HFFc6 (cell line): ENCODE measurements around the gene TNFRSF19. TPM values are rescaled to one million over a fixed set of nuclear protein-coding genes. Genes with fewer than 3 reads are reported as not detected.

Experiments used
- DNase-seq: peaks from one replicate; pipeline ENCODE4 v3.0.0-alpha.2; 2018
- H3K27ac Mint-ChIP-seq: 2 replicates; pipeline ENCODE4 v1.8.0; 2020; ENCODE audit warnings: mild to moderate bottlenecking, mixed read lengths
- H3K27me3 Mint-ChIP-seq: 2 replicates; pipeline ENCODE4 v1.8.0; 2021; ENCODE audit warnings: mild to moderate bottlenecking, moderate library complexity, mixed read lengths; ENCODE audit not compliant: insufficient read depth
- H3K36me3 Mint-ChIP-seq: 2 replicates; pipeline ENCODE4 v1.8.0; 2021; ENCODE audit warnings: low read depth, mixed read lengths
- H3K4me1 Mint-ChIP-seq: 2 replicates; pipeline ENCODE4 v1.8.0; 2020; ENCODE audit warnings: low read depth, mixed read lengths
- H3K4me3 Mint-ChIP-seq: 2 replicates; pipeline ENCODE4 v1.8.0; 2020; ENCODE audit warnings: mild to moderate bottlenecking, moderate library complexity, mixed read lengths
- H3K9me3 Mint-ChIP-seq: 2 replicates; pipeline ENCODE4 v1.8.0; 2020; ENCODE audit warnings: mild to moderate bottlenecking, mixed read lengths
- CTCF ChIP-seq: fragments of 200-600 bp; sonication (generic); IDR thresholded peaks from 2 replicates; pipeline ENCODE4 v1.5.0; 2021; ENCODE audit warnings: antibody characterized with exemption, mild to moderate bottlenecking
- total RNA-seq, 6 experiments: library from RNA; stranded (reverse); fragmentation: NEBNext Ultra II Directional; extraction: Animal tissue kit (Norgen Biotek cat#: 25700); gene quantifications; 2 replicates in 1 of 6; 3 replicates in 5 of 6; pipeline ENCODE4 v1.2.3, GENCODE V29; 2021

Gene TNFRSF19
- total RNA-seq, 6 experiments from 2014 or later = 5.9 to 10.1 (median 8.7) TPM

- H3K9me3 Mint-ChIP-seq = no peaks in the 10 kb centered on the region
- H3K4me1 Mint-ChIP-seq = peaks cover 26% of the 10 kb centered on the region
- no peaks in the 10 kb centered on the region; the same call in 1 of the 2 replicates for H3K27me3 Mint-ChIP-seq
- TF ChIP-seq CTCF = peak; percentile 82
- no peaks in the 10 kb centered on the region for H3K36me3 Mint-ChIP-seq
- peak overlapping the region; percentile 51 for H3K27ac Mint-ChIP-seq
- peak overlapping the region; percentile 88 for H3K4me3 Mint-ChIP-seq
- DNase-seq = peak; percentile 63
Measured at GRCh38 chr13:23578411-23579071, 8.3 kb downstream of the TNFRSF19 start.

- H3K9me3 Mint-ChIP-seq = no peaks in the 10 kb centered on the region
- peak; percentile 77 for DNase-seq
- peak; percentile 13; the same call in 1 of the 2 replicates for TF ChIP-seq CTCF
- peak overlapping the region; percentile 77; the same call in 1 of the 2 replicates for H3K27ac Mint-ChIP-seq
- no peaks in the 10 kb centered on the region; the same call in 1 of the 2 replicates for H3K27me3 Mint-ChIP-seq
- peaks cover 26% of the 10 kb centered on the region for H3K4me1 Mint-ChIP-seq
- H3K36me3 Mint-ChIP-seq = no peaks in the 10 kb centered on the region
- H3K4me3 Mint-ChIP-seq = peak overlapping the region; percentile 88
Measured at GRCh38 chr13:23579072-23579895, 9.1 kb downstream of the TNFRSF19 start.

- Mint-ChIP-seq H3K9me3 (no peaks in the 10 kb centered on the region), H3K36me3 (no peaks in the 10 kb centered on the region), H3K4me3 (peak overlapping the region; percentile 88), H3K27me3 (no peaks in the 10 kb centered on the region; the same call in 1 of the 2 replicates), H3K27ac (peak overlapping the region; percentile 77), H3K4me1 (peaks cover 31% of the 10 kb centered on the region)
- no peak for DNase-seq
- TF ChIP-seq CTCF = no peak
Measured at GRCh38 chr13:23579896-23580683, 9.9 kb downstream of the TNFRSF19 start.

GRCh38 chr13:23580684-23581060, 10.5 kb downstream of the TNFRSF19 start:
- Mint-ChIP-seq H3K27me3 (no peaks in the 10 kb centered on the region; the same call in 1 of the 2 replicates), H3K9me3 (no peaks in the 10 kb centered on the region), H3K4me1 (peaks cover 31% of the 10 kb centered on the region), H3K4me3 (peak overlapping the region; percentile 88), H3K27ac (peak overlapping the region; percentile 77), H3K36me3 (no peaks in the 10 kb centered on the region)
- DNase-seq = no peak
- TF ChIP-seq CTCF = no peak

GRCh38 chr13:23583491-23583890, 13.3 kb downstream of the TNFRSF19 start:
- no peaks in the 10 kb centered on the region for H3K36me3 Mint-ChIP-seq
- peaks cover 18% of the 10 kb centered on the region for H3K4me1 Mint-ChIP-seq
- TF ChIP-seq CTCF = no peak
- no peak overlapping the region for H3K4me3 Mint-ChIP-seq
- no peaks in the 10 kb centered on the region for H3K9me3 Mint-ChIP-seq
- no peak for DNase-seq
- no peak overlapping the region for H3K27ac Mint-ChIP-seq
- no peaks in the 10 kb centered on the region; the same call in 1 of the 2 replicates for H3K27me3 Mint-ChIP-seq
